ENCODE data around the gene SLC6A1. TPM values are rescaled to one million over a fixed set of nuclear protein-coding genes. Genes with fewer than 3 reads are reported as not detected.

The SLC6A1 gene
- total RNA-seq, 1 donor from 2014 or later = 7.5 TPM

GRCh38 chr3:10955711-10956453 is 36.7 kb upstream of the SLC6A1 start:
- no peaks in the 10 kb centered on the region for H3K4me1 Mint-ChIP-seq (ENCODE audit: unreplicated experiment)
- H3K9me3 Mint-ChIP-seq (ENCODE audit: unreplicated experiment) = no peaks in the 10 kb centered on the region
- no peak for DNase-seq (ENCODE audit: low spot score)
- TF ChIP-seq, protein P1, sequence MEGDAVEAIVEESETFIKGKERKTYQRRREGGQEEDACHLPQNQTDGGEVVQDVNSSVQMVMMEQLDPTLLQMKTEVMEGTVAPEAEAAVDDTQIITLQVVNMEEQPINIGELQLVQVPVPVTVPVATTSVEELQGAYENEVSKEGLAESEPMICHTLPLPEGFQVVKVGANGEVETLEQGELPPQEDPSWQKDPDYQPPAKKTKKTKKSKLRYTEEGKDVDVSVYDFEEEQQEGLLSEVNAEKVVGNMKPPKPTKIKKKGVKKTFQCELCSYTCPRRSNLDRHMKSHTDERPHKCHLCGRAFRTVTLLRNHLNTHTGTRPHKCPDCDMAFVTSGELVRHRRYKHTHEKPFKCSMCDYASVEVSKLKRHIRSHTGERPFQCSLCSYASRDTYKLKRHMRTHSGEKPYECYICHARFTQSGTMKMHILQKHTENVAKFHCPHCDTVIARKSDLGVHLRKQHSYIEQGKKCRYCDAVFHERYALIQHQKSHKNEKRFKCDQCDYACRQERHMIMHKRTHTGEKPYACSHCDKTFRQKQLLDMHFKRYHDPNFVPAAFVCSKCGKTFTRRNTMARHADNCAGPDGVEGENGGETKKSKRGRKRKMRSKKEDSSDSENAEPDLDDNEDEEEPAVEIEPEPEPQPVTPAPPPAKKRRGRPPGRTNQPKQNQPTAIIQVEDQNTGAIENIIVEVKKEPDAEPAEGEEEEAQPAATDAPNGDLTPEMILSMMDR (IDR thresholded peaks at IDR 0.05; ENCODE audit: unreplicated experiment) = no peak
- H3K4me3 Mint-ChIP-seq (ENCODE audit: unreplicated experiment) = no peak overlapping the region
- no peak overlapping the region for H3K27ac Mint-ChIP-seq (ENCODE audit: unreplicated experiment)
- no peaks in the 10 kb centered on the region for H3K36me3 Mint-ChIP-seq (ENCODE audit: low read depth, unreplicated experiment)
- H3K27me3 Mint-ChIP-seq (ENCODE audit: unreplicated experiment) = peaks cover 7% of the 10 kb centered on the region

DNA sequence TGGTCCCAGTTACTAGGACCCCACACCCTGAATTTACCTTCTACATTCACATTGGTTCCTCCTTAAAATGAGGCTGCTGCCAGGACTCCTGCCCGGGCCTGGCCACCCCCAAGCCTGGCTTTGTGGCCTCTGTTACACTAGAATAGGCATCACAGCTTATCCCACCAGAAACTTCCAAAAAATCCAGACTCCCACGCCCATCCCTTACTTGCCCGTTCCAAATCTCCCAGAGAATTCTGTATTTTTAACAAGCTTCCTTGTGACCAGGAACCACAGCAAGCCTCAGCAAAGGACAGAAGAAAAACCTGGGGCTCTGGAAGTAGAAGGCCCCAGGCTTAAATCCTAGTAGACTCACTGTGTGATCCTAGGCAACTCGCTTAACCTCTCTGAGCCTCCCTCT is 36.0 kb upstream of the SLC6A1 start:
- H3K9me3 Mint-ChIP-seq (ENCODE audit: unreplicated experiment) = no peaks in the 10 kb centered on the region
- H3K4me3 Mint-ChIP-seq (ENCODE audit: unreplicated experiment) = no peak overlapping the region
- no peak overlapping the region for H3K27ac Mint-ChIP-seq (ENCODE audit: unreplicated experiment)
- H3K36me3 Mint-ChIP-seq (ENCODE audit: low read depth, unreplicated experiment) = no peaks in the 10 kb centered on the region
- TF ChIP-seq, protein P1 (IDR thresholded peaks at IDR 0.05; ENCODE audit: unreplicated experiment) = no peak
- peaks cover 5% of the 10 kb centered on the region for H3K27me3 Mint-ChIP-seq (ENCODE audit: unreplicated experiment)
- no peak for DNase-seq (ENCODE audit: low spot score)
- no peaks in the 10 kb centered on the region for H3K4me1 Mint-ChIP-seq (ENCODE audit: unreplicated experiment)

- no peaks in the 10 kb centered on the region for H3K9me3 Mint-ChIP-seq (ENCODE audit: unreplicated experiment)
- DNase-seq (ENCODE audit: low spot score) = no peak
- H3K4me1 Mint-ChIP-seq (ENCODE audit: unreplicated experiment) = no peaks in the 10 kb centered on the region
- TF ChIP-seq, protein P1 (IDR thresholded peaks at IDR 0.05; ENCODE audit: unreplicated experiment) = no peak
- H3K27me3 Mint-ChIP-seq (ENCODE audit: unreplicated experiment) = peaks cover 5% of the 10 kb centered on the region
- no peak overlapping the region for H3K27ac Mint-ChIP-seq (ENCODE audit: unreplicated experiment)
- no peaks in the 10 kb centered on the region for H3K36me3 Mint-ChIP-seq (ENCODE audit: low read depth, unreplicated experiment)
- no peak overlapping the region for H3K4me3 Mint-ChIP-seq (ENCODE audit: unreplicated experiment)
Measured at GRCh38 chr3:10956986-10957385, 35.6 kb upstream of the SLC6A1 start.

- Mint-ChIP-seq H3K36me3 (ENCODE audit: low read depth, unreplicated experiment) (no peaks in the 10 kb centered on the region), H3K9me3 (ENCODE audit: unreplicated experiment) (no peaks in the 10 kb centered on the region), H3K27me3 (ENCODE audit: unreplicated experiment) (peaks cover 5% of the 10 kb centered on the region), H3K4me1 (ENCODE audit: unreplicated experiment) (no peaks in the 10 kb centered on the region), H3K4me3 (ENCODE audit: unreplicated experiment) (no peak overlapping the region), H3K27ac (ENCODE audit: unreplicated experiment) (no peak overlapping the region)
- TF ChIP-seq, protein P1 (IDR thresholded peaks at IDR 0.05; ENCODE audit: unreplicated experiment) = no peak
- no peak for DNase-seq (ENCODE audit: low spot score)
Measured at GRCh38 chr3:10957976-10958749, 34.4 kb upstream of the SLC6A1 start.

DNA sequence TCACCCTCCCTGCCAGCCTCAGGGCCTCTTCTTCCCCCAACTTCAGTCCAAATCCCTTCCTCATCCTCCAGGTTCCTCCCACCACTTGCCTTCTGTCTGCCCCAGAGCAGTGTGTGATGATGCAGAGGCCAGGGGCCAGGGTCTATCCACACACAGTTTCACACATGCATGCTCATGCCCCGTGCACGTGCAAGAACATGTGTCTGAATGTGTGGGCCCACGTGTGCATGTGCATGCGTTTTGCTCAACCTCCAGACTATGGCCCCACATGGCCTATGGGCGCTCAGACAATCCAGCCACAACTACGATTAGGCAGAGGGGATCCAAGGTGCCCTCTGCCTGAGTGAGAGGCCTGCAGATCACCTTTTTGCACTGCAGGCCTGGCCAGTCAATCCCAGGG is 32.3 kb upstream of the SLC6A1 start:
- no peaks in the 10 kb centered on the region for H3K36me3 Mint-ChIP-seq (ENCODE audit: low read depth, unreplicated experiment)
- H3K27me3 Mint-ChIP-seq (ENCODE audit: unreplicated experiment) = no peaks in the 10 kb centered on the region
- H3K4me1 Mint-ChIP-seq (ENCODE audit: unreplicated experiment) = no peaks in the 10 kb centered on the region
- DNase-seq (ENCODE audit: low spot score) = no peak
- TF ChIP-seq, protein P1 (IDR thresholded peaks at IDR 0.05; ENCODE audit: unreplicated experiment) = no peak
- H3K9me3 Mint-ChIP-seq (ENCODE audit: unreplicated experiment) = no peaks in the 10 kb centered on the region
- no peak overlapping the region for H3K4me3 Mint-ChIP-seq (ENCODE audit: unreplicated experiment)
- no peak overlapping the region for H3K27ac Mint-ChIP-seq (ENCODE audit: unreplicated experiment)
